Measurements from ENCODE around the gene OR52A1.
"Not testable (repeated sequence)": the region's sequence is repeated elsewhere in the genome, so short reads cannot be mapped to it uniquely, and the experiment has no call there.

Gene OR52A1

GRCh38 chr11:5192738-5193137 is 38.2 kb upstream of the OR52A1 start:
- TF ChIP-seq CTCF (IDR thresholded peaks at IDR 0.05; ENCODE audit: borderline replicate concordance, insufficient read depth, low read depth, low read length): no peak

DNA sequence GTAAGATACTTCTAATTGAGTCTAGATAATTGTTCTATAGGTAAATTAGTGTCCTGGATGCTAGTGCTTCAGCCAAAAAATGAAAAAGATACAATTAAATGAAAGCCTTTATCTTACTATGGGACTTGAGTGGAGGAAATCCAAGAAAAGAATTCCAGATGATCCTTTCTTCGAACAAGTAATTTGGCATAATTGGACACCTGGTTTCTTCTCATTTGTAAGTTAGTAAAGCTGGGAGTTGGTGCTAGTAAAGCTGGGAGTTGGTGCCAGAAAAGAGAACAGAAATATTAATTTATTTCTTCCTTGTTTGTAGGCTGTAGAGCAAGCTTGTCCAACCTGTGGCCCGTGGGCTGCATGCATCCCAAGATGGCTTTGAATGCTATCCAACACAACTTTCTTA is 33.6 kb upstream of the OR52A1 start:
- TF ChIP-seq CTCF (IDR thresholded peaks at IDR 0.05; ENCODE audit: borderline replicate concordance, insufficient read depth, low read depth, low read length): no peak

More at GRCh38 chr11:5192738-5193137, 38.2 kb upstream of the OR52A1 start:
- no peak overlapping the region for H3K4me3 ChIP-seq (ENCODE audit: low read depth, low read length)

GRCh38 chr11:5178046-5178837 is 23.7 kb upstream of the OR52A1 start:
- H3K4me3 ChIP-seq (ENCODE audit: low read depth, low read length): no peak overlapping the region
- no peak for TF ChIP-seq CTCF (IDR thresholded peaks at IDR 0.05; ENCODE audit: borderline replicate concordance, insufficient read depth, low read depth, low read length)

More for the DNA sequence above, 33.6 kb upstream of the OR52A1 start:
- no peak overlapping the region for H3K4me3 ChIP-seq (ENCODE audit: low read depth, low read length)

- TF ChIP-seq CTCF (IDR thresholded peaks at IDR 0.05; ENCODE audit: borderline replicate concordance, insufficient read depth, low read depth, low read length): no peak
- no peak overlapping the region for H3K4me3 ChIP-seq (ENCODE audit: low read depth, low read length)
Measured at GRCh38 chr11:5174934-5175333, 20.4 kb upstream of the OR52A1 start.

DNA sequence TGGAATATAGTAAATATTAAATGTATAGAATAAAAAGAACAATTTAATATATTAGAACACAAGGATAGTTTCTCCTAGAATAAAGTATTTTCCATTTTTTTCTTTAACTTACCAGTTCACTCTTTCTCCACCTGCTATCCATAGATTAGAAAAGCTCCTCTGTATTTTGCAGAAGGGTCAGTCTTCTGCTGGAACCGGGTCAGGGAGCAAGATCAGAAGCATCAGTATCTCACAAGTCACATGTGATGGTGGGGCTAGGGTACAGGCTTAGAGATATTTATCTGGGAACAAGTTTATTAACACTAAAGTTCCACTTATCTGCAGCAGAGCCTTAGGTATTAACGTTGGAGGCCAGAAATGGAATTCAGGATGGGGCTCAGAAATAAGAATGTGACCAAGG is 17.3 kb upstream of the OR52A1 start:
- no peak for TF ChIP-seq CTCF (IDR thresholded peaks at IDR 0.05; ENCODE audit: borderline replicate concordance, insufficient read depth, low read depth, low read length)
- no peak overlapping the region for H3K4me3 ChIP-seq (ENCODE audit: low read depth, low read length)

DNA sequence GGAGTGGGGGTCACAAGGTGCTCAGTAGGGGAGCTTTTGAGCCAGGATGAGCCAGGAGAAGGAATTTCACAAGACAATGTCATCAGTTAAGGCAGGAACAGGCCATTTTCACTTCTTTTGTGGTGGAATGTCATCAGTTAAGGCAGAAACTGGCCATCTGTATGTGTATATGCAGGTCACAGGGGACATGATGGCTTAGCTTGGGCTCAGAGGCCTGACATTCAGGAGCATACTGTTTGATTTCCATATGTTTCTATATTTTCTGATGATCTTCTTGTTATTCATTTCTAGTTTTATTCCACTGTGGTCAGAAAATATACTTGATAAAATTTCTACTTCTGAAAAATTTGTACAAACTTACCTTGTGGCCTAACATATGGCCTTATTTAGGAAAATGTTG is 11.3 kb upstream of the OR52A1 start:
- not testable (repeated sequence) for H3K4me3 ChIP-seq (ENCODE audit: low read depth, low read length)

GRCh38 chr11:5164807-5165206 is 10.2 kb upstream of the OR52A1 start:
- not testable (repeated sequence) for H3K4me3 ChIP-seq (ENCODE audit: low read depth, low read length)

- H3K4me3 ChIP-seq (ENCODE audit: low read depth, low read length): not testable (repeated sequence)
Measured at GRCh38 chr11:5161045-5161444, 6.5 kb upstream of the OR52A1 start.

DNA sequence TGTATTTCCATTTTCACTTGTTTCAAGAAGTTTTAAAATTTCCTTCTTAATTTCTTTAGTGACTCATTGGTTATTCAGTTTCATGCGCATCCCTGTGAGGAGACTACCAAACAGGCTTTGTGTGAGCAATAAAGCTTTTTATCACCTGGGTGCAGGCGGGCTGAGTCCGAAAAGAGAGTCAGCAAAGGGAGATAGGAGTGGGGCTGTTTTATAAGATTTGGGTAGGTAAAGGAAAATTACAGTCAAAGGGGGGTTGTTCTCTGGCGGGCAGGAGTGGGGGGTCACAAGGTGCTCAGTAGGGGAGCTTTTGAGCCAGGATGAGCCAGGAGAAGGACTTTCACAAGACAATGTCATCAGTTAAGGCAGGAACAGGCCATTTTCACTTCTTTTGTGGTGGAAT is 5.7 kb upstream of the OR52A1 start:
- H3K4me3 ChIP-seq (ENCODE audit: low read depth, low read length): not testable (repeated sequence)

All from GM12875 (cell line).